Hematopoietic multipotent progenitor cell treated with erythropoietin and hydrocortisone succinate and interleukin-3 and kit ligand, for 17 days (in vitro differentiated cells): Measurements from ENCODE around the gene SARNP.
A peak's percentile ranks its signal among the peaks of the same experiment; 100 is the strongest.

Experiments
- DNase-seq: peaks from one replicate; pipeline ENCODE4 v3.0.0-alpha.2; 2015; ENCODE audit warnings: low spot score

Gene SARNP

GRCh38 chr12:55742719-55743405, 74.7 kb downstream of the SARNP start, which contains the start of gene GDF11:
Gene GDF11 (plus strand): TSS chr12:55743122. CDS start chr12:55743317, 195 bp downstream.
- DNase-seq, result no peak

- DNase-seq, result no peak
These were observed 75.4 kb downstream of the SARNP start for GRCh38 chr12:55741931-55742680.

- DNase-seq, result no peak
These were observed 78.5 kb downstream of the SARNP start for GRCh38 chr12:55739025-55739378.

- DNase-seq, result peak; percentile 88
These were observed 79.2 kb downstream of the SARNP start for GRCh38 chr12:55738123-55739024.

GRCh38 chr12:55737581-55738122, 79.9 kb downstream of the SARNP start:
- no peak for DNase-seq

- DNase-seq, result peak; percentile 50
These were observed 80.5 kb downstream of the SARNP start for GRCh38 chr12:55736780-55737580.

- no peak for DNase-seq
These were observed 81.4 kb downstream of the SARNP start for GRCh38 chr12:55736076-55736475.

- DNase-seq, result no peak
These were observed 82.9 kb downstream of the SARNP start for GRCh38 chr12:55734595-55734994.

GRCh38 chr12:55733858-55734257, 83.7 kb downstream of the SARNP start:
- no peak for DNase-seq

GRCh38 chr12:55733021-55733555, 84.4 kb downstream of the SARNP start:
- no peak for DNase-seq

- DNase-seq, result no peak
These were observed 85.2 kb downstream of the SARNP start for GRCh38 chr12:55732288-55732687.

GRCh38 chr12:55729819-55730818, 87.4 kb downstream of the SARNP start:
- no peak for DNase-seq

- peak; percentile 21 for DNase-seq
These were observed 88.3 kb downstream of the SARNP start, which contains the start of gene CD63 for GRCh38 chr12:55728939-55729818. Gene CD63 (minus strand): TSS chr12:55729009. CDS start chr12:55728341, 668 bp downstream.

GRCh38 chr12:55728186-55728938, 89.2 kb downstream of the SARNP start:
- DNase-seq, result no peak

GRCh38 chr12:55727643-55728185, 89.8 kb downstream of the SARNP start:
- DNase-seq, result peak; percentile 23

- no peak for DNase-seq
These were observed 90.6 kb downstream of the SARNP start for GRCh38 chr12:55726971-55727370.

GRCh38 chr12:55725556-55725955, 92.0 kb downstream of the SARNP start:
- no peak for DNase-seq

- no peak for DNase-seq
These were observed 92.6 kb downstream of the SARNP start for GRCh38 chr12:55724940-55725309.
